Measurements from ENCODE around the gene MAEA.

DNA sequence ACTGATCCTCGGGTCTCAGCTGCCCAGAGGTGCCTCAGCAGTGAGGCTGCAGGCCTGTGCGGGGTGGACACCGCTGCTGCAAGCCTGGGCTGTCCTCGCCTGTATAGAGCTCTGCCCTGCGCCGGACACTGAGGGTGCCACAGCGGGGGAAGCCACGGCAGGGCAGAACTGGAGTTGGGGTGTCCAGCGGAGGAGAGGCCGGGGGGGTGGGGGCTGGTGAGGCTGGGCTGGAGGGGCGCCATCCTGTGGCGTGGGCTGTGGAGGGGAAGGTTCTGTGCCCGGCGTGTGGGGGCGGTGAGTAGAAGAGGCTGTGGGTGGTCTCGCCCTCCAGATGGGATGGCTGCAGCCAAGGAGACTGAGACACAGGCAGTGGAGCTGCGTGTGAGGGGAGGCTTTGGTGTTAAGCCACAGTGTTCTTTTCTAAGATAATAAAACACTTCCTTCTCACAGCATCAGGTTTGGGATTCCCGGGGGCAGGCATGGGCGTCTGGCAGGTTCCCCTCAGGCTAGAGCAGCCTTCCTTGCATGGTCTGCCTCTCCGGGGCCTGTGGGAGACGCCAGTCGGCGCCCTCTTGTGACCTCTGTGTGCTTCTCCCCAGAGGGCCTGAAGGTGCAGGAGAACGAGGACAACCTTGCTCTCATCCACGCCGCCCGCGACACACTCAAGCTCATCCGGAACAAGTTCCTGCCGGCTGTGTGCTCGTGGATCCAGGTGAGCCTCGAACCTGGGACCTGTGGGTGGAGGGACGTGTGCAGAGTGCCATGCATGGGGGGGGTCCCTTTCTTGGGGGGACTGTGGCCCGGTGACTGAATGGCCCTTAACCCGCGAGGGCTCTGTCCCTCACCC lies 64.7 kb downstream of the MAEA start:
- no peak for TF ChIP-seq ZFP30 (CRISPR knock-in tag; IDR thresholded peaks at IDR 0.05)
- TF ChIP-seq PPARA (CRISPR knock-in tag; IDR thresholded peaks at IDR 0.05; ENCODE audit: borderline replicate concordance) = no peak
- TF ChIP-seq ARNTL (CRISPR knock-in tag; IDR thresholded peaks at IDR 0.05; ENCODE audit: borderline replicate concordance, low read depth) = no peak
- no peak for TF ChIP-seq CSDC2 (CRISPR knock-in tag; IDR thresholded peaks at IDR 0.05)
- TF ChIP-seq, protein P1, sequence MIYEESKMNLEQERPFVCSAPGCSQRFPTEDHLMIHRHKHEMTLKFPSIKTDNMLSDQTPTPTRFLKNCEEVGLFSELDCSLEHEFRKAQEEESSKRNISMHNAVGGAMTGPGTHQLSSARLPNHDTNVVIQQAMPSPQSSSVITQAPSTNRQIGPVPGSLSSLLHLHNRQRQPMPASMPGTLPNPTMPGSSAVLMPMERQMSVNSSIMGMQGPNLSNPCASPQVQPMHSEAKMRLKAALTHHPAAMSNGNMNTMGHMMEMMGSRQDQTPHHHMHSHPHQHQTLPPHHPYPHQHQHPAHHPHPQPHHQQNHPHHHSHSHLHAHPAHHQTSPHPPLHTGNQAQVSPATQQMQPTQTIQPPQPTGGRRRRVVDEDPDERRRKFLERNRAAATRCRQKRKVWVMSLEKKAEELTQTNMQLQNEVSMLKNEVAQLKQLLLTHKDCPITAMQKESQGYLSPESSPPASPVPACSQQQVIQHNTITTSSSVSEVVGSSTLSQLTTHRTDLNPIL (CRISPR knock-in tag; IDR thresholded peaks at IDR 0.05; ENCODE audit: low read depth) = no peak

All from SK-N-SH treated with all-trans-retinoic acid at 6 μM for 48 hours (cell line).